Measurements from ENCODE around the gene ANKRD23. TPM values are rescaled to one million over a fixed set of nuclear protein-coding genes. Genes with fewer than 3 reads are reported as not detected.

ANKRD23 gene
- total and polyA plus RNA-seq, 7 donors: 0.69 to 5.5 (median 3.8) TPM; not detected in 1

DNA sequence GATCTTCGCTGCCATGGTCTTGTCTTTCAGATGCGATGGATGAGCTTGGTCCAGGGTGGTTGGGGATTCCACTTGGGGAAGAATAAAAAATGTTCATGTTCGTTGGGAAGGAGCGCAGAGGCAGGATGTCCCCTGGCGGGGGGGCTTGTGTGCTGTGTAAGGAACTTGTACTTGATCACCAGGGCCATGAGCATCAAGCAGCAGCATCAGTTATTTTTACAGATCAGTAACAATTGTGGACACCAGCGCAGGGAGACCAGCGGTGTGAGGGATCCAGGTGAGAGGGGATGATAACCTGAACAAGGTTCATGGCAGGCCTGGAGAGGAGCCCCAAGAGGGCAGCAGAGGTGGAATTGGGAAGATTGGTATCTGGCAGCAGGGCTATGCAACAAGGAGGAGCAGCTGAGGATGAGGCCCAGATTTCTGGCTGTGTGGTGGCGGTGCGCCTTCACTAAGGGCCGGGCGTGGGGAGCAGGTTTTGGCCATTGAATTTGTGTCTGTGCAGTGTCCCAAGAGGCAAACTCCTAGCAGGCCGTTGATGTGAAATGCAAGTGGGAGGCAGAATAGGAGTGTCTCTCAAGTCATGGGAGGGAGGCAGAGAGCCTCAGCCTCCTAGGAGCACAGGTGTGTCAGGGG is 23.8 kb downstream of the ANKRD23 start:
- H3K36me3 ChIP-seq: peaks cover 0 to 3% (median 2%) of the 10 kb centered on the region in 4 donors
- WGBS, 2 donors: 56 to 83% methylated on average over 12 of the region's 12 CpGs
- H3K4me1 ChIP-seq: peaks cover 0 to 81% (median 76%) of the 10 kb centered on the region in 4 donors
- intact Hi-C loops (cut with DNase I): loop anchor here (5.0 to 10.0 kb wide), 3 partner anchors 37 to 185 kb away; partner anchors contain the start of genes ANKRD39, KANSL3 and LMAN2L
- no peaks in the 10 kb centered on the region for H3K27me3 ChIP-seq
- no peak for DNase-seq
- H3K4me3 ChIP-seq: no peak overlapping the region
- H3K27ac ChIP-seq: no peak overlapping the region
- TF ChIP-seq, protein P1, sequence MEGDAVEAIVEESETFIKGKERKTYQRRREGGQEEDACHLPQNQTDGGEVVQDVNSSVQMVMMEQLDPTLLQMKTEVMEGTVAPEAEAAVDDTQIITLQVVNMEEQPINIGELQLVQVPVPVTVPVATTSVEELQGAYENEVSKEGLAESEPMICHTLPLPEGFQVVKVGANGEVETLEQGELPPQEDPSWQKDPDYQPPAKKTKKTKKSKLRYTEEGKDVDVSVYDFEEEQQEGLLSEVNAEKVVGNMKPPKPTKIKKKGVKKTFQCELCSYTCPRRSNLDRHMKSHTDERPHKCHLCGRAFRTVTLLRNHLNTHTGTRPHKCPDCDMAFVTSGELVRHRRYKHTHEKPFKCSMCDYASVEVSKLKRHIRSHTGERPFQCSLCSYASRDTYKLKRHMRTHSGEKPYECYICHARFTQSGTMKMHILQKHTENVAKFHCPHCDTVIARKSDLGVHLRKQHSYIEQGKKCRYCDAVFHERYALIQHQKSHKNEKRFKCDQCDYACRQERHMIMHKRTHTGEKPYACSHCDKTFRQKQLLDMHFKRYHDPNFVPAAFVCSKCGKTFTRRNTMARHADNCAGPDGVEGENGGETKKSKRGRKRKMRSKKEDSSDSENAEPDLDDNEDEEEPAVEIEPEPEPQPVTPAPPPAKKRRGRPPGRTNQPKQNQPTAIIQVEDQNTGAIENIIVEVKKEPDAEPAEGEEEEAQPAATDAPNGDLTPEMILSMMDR (IDR thresholded peaks at IDR 0.05): no peak
- TF ChIP-seq POLR2A (IDR thresholded peaks at IDR 0.05) (no peak), POLR2AphosphoS5 (IDR thresholded peaks at IDR 0.05) (no peak), EP300 (IDR thresholded peaks at IDR 0.05) (no peak)
- H3K9me3 ChIP-seq: no peaks in the 10 kb centered on the region

DNA sequence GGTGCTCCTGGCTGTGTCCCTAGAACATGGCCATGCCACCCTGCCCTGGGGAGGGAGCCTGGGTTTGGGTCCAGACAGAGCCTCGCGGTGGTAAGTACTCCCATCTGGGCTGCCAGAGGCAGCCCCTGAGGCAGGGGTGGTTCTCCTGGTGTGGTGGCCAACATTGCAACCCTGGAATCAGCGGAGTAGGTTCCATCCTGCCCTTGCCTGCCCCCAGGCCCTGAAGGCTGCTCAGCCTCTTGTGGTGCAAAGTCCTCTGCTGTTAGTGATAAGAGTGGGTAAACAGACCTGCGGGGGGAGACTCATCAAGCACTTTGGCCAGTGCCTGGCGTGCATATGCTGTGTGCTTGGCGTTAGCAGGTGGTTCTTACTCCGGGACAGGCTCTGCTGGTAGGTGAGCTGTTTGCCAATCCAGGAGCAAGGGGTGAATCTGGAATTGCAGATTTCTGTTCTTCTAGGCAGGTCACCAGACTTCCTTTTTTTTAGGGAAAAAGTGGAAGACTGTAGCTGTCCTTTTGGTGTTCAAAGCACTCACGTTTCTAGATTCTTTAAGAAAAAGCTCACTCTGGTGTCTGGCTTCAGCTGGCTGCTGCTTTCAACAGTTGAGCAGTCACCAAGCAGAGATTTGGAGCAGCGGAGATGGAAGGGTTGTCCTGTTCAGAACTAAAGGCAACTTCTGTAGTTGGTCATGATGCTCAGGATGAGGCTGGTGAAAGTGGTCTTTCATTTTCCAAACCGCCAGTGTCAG is 24.5 kb downstream of the ANKRD23 start:
- peak overlapping the region in 2 of 4 donors; percentile 16 to 23 for H3K4me3 ChIP-seq
- H3K27me3 ChIP-seq: no peaks in the 10 kb centered on the region
- 21 to 68% methylated on average over 10 of the region's 10 CpGs for WGBS, 2 donors
- intact Hi-C loops (cut with DNase I): loop anchor here (5.0 to 10.0 kb wide), 3 partner anchors 38 to 185 kb away; partner anchors contain the start of genes ANKRD39, KANSL3 and LMAN2L
- H3K4me1 ChIP-seq: peaks cover 0 to 77% (median 70%) of the 10 kb centered on the region in 4 donors
- TF ChIP-seq EP300 (IDR thresholded peaks at IDR 0.05) (no peak), POLR2A (IDR thresholded peaks at IDR 0.05) (no peak), POLR2AphosphoS5 (IDR thresholded peaks at IDR 0.05) (no peak)
- TF ChIP-seq, protein P1 (IDR thresholded peaks at IDR 0.05): no peak
- H3K36me3 ChIP-seq: no peaks in the 10 kb centered on the region
- no peaks in the 10 kb centered on the region for H3K9me3 ChIP-seq
- H3K27ac ChIP-seq: no peak overlapping the region
- DNase-seq: no peak

DNA sequence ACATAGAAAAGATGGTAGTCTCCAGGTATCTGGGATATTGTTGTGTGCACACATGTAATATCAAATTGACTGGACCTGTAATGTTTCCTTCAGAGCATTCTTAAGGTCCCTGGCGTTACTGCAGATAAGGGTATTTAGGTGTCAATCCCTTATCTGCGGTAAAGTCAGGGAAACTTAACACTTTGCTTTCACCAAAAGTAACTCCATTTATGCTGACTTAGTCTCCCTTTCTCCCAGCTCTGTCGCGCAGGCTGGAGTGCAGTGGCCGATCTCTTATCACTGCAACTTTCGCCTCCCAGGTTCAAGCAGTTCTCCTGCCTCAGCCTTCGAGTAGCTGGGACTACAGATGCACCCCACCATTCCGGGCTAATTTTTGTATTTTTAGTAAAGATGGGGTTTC is 25.9 kb downstream of the ANKRD23 start:
- no peak for TF ChIP-seq EP300 (IDR thresholded peaks at IDR 0.05)
- TF ChIP-seq POLR2AphosphoS5 (IDR thresholded peaks at IDR 0.05): no peak
- TF ChIP-seq, protein P1 (IDR thresholded peaks at IDR 0.05): no peak
- TF ChIP-seq POLR2A (IDR thresholded peaks at IDR 0.05): no peak
- H3K27ac ChIP-seq: peak overlapping the region in 1 of 4 donors; percentile 85
- no peaks in the 10 kb centered on the region for H3K27me3 ChIP-seq
- H3K36me3 ChIP-seq: no peaks in the 10 kb centered on the region
- 32 to 79% methylated on average over 8 of the region's 8 CpGs for WGBS, 2 donors
- H3K4me3 ChIP-seq: peak overlapping the region; percentile 45 to 88 (median 62)
- intact Hi-C loops (cut with DNase I): loop anchor here (2.0 to 10.0 kb wide), 5 partner anchors 39 to 295 kb away; partner anchors contain the start of genes ANKRD36, ANKRD39, KANSL3 and LMAN2L
- H3K4me1 ChIP-seq: peaks cover 0 to 63% (median 56%) of the 10 kb centered on the region in 4 donors
- DNase-seq: no peak
- H3K9me3 ChIP-seq: no peaks in the 10 kb centered on the region

DNA sequence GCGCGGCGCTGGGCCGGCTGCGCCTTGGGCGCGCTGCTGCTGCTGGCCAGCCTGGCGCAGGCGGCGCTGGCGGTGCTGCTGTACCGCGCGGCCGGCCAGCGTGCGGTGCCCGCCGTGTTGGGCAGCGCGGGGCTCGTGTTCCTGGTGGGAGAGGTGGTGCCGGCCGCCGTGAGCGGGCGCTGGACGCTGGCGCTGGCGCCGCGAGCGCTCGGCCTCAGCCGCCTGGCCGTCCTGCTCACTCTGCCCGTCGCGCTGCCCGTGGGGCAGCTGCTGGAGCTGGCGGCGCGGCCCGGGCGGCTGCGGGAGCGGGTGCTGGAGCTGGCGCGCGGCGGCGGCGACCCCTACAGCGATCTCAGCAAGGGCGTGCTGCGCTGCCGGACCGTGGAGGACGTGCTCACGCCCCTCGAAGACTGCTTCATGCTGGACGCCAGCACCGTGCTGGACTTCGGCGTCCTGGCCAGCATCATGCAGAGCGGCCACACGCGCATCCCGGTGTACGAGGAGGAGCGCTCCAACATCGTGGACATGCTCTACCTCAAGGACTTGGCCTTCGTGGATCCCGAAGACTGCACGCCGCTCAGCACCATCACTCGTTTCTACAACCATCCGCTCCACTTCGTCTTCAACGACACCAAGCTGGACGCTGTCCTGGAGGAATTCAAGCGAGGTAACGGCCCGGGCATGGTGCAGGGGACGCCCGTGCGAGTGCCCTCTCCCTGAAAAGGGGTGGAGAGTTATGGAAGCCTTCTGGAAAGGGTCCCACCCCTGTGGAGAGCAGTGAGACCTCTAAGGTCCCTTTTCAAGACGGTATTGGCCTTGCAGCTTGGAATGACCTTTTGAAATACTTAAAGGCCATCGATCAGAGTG is 26.8 kb downstream of the ANKRD23 start:
- Histone ChIP-seq H3K4me3 (peak overlapping the region; percentile 45 to 88 (median 62)), H3K36me3 (no peaks in the 10 kb centered on the region), H3K4me1 (peaks cover 0 to 58% (median 49%) of the 10 kb centered on the region in 4 donors), H3K9me3 (no peaks in the 10 kb centered on the region), H3K27me3 (no peaks in the 10 kb centered on the region), H3K27ac (peak overlapping the region; percentile 44 to 96 (median 90))
- DNase-seq: no peak
- intact Hi-C loops (cut with DNase I): loop anchor here (1.0 to 10.0 kb wide), 6 partner anchors 40 to 296 kb away; partner anchors contain the start of genes ANKRD36, ANKRD39, CNNM4 and KANSL3
- 1 to 5% methylated on average over 89 of the region's 89 CpGs for WGBS, 2 donors
- no peak for TF ChIP-seq POLR2AphosphoS5 (IDR thresholded peaks at IDR 0.05)

All from sigmoid colon (tissue), 7 donors.